SH-SY5Y (cell line): Measurements from ENCODE around the gene GPATCH2L.

Experiments
- GATA2 ChIP-seq: IDR thresholded peaks from 2 replicates; pipeline ENCODE4 v1.6.1; 2011; ENCODE audit warnings: mild to moderate bottlenecking, low read depth, low read length
- GATA3 ChIP-seq: IDR thresholded peaks from 2 replicates; pipeline ENCODE4 v1.6.1; 2011; ENCODE audit warnings: low read depth, mild to moderate bottlenecking, low read length, moderate library complexity

GRCh38 chr14:76212242-76212641 lies 60.5 kb downstream of the GPATCH2L start:
- no peak for TF ChIP-seq GATA3
- no peak for TF ChIP-seq GATA2
